GM12878 (cell line): ENCODE measurements around the gene BATF3. TPM values are rescaled to one million over a fixed set of nuclear protein-coding genes. Genes with fewer than 3 reads are reported as not detected.

Source experiments
- ATAC-seq: fragments of 200-7000 bp; cut with Tn5 transposase; 3 replicates; pipeline ENCODE4 v1.9.1; 2020; ENCODE audit warnings: mild to moderate bottlenecking, moderate library complexity
- BruUV-seq: library from RNA; stranded (reverse); fragments of 400-500 nt; replicated peaks from 2 replicates; lab custom pipeline; 2021; lab: Mats Ljungman, UMichigan
- CTCF ChIA-PET: fragments of 300-600 bp; sonication (Branson Sonifier 250); formaldehyde crosslinking; extraction: SDS; loops from one replicate; lab custom pipeline; 2021; ENCODE audit warnings: inconsistent platforms; lab: Yijun Ruan, JAX
- POLR2A ChIA-PET: fragments of 350-600 bp; formaldehyde crosslinking; extraction: SDS; loops from one replicate; lab custom pipeline; 2021; ENCODE audit warnings: inconsistent platforms; lab: Charles Lee
- RAD21 ChIA-PET: fragments of 300-600 bp; sonication (Branson Sonifier 250); formaldehyde crosslinking; loops from one replicate; lab custom pipeline; 2023; ENCODE audit warnings: antibody characterized with exemption; ENCODE audit not compliant: unreplicated experiment; lab: Charles Lee
- SMC1A ChIA-PET: fragments of 300-600 bp; sonication (Branson Sonifier 250); formaldehyde crosslinking; loops from one replicate; lab custom pipeline; 2023; ENCODE audit not compliant: unreplicated experiment, uncharacterized antibody; lab: Charles Lee
- DNase-seq: peaks from one replicate; pipeline ENCODE4 v3.0.0-alpha.2; 2011; ENCODE audit warnings: low read depth, low spot score
- FAIRE-seq: peaks from 3 replicates; lab custom pipeline; 2011; peaks lifted over from hg19 to GRCh38; lab: Jason Lieb, UNC
- H2AFZ ChIP-seq: 2 replicates; pipeline ENCODE4 v1.6.0; 2011; ENCODE audit warnings: low read depth, low read length, control low read depth; ENCODE audit not compliant: control insufficient read depth
- H3K27ac ChIP-seq: 2 replicates; pipeline ENCODE4 v1.5.1; 2011; ENCODE audit warnings: control low read depth; ENCODE audit not compliant: control insufficient read depth, insufficient read depth
- H3K27me3 ChIP-seq, 2 experiments: replicated peaks in 1 of 2; 2 replicates each; pipeline versions ENCODE4 v1.6.0 to v1.6.1; 2011; ENCODE audit warnings: low read length in 1 of 2; ENCODE audit not compliant: control insufficient read depth in 2 of 2, insufficient read depth in 2 of 2
- H3K36me3 ChIP-seq, 2 experiments: 2 replicates each; pipeline ENCODE4 v1.5.1; 2011; ENCODE audit warnings: low read length in 1 of 2; ENCODE audit not compliant: control insufficient read depth in 2 of 2, insufficient read depth in 2 of 2
- H3K4me1 ChIP-seq: 2 replicates; pipeline ENCODE4 v1.6.1; 2011; ENCODE audit warnings: mild to moderate bottlenecking, low read length, moderate library complexity, mixed read lengths; ENCODE audit not compliant: control insufficient read depth, insufficient read depth
- H3K4me2 ChIP-seq: 2 replicates; pipeline ENCODE4 v1.6.0; 2011; ENCODE audit warnings: control low read depth; ENCODE audit not compliant: control insufficient read depth, insufficient read depth
- H3K4me3 ChIP-seq: fragments of 200-600 bp; sonication (generic); 2 replicates; pipeline ENCODE4 v1.5.1; 2016
- H3K79me2 ChIP-seq: 2 replicates; pipeline ENCODE4 v1.6.0; 2011; ENCODE audit warnings: low read length; ENCODE audit not compliant: control insufficient read depth, insufficient read depth
- H3K9ac ChIP-seq: 2 replicates; pipeline ENCODE4 v1.8.0; 2011; ENCODE audit warnings: low read length, control low read depth, mixed read lengths; ENCODE audit not compliant: control insufficient read depth, insufficient read depth
- H3K9me3 ChIP-seq: replicated peaks from 3 replicates; pipeline ENCODE4 v1.5.1; 2011; ENCODE audit warnings: mild to moderate bottlenecking, low read length; ENCODE audit not compliant: control insufficient read depth, insufficient read depth
- H4K20me1 ChIP-seq: 2 replicates; pipeline ENCODE4 v1.6.0; 2011; ENCODE audit not compliant: control insufficient read depth, insufficient read depth
- CBX5 ChIP-seq: sonication (generic); IDR thresholded peaks from 2 replicates; pipeline ENCODE4 v1.6.1; 2016; ENCODE audit warnings: low read depth, moderate library complexity, mild to moderate bottlenecking, inconsistent platforms
- CTCF ChIP-seq, 3 experiments: IDR thresholded peaks in 2 of 3; conservative IDR thresholded peaks in 1 of 3; 2 replicates each; pipeline ENCODE4 v1.5.1; 2011; ENCODE audit warnings: low read depth in 3 of 3, low read length in 3 of 3, mild to moderate bottlenecking in 3 of 3, control low read depth in 2 of 3, moderate library complexity in 2 of 3, inconsistent platforms in 1 of 3, mixed read lengths in 1 of 3; ENCODE audit not compliant: control insufficient read depth in 2 of 3, insufficient read depth in 1 of 3; ENCODE audit errors: extremely low read depth in 1 of 3
- MYB ChIP-seq: fragments of 150-350 bp; IDR thresholded peaks from 2 replicates; pipeline ENCODE4 v1.6.1; 2014; ENCODE audit warnings: mild to moderate bottlenecking, low read depth, low read length, borderline replicate concordance
- NR2F1 ChIP-seq: fragments of 450-650 bp; conservative IDR thresholded peaks from 2 replicates; pipeline ENCODE4 v1.6.1; 2017; ENCODE audit warnings: mild to moderate bottlenecking
- NRF1 ChIP-seq: conservative IDR thresholded peaks from 2 replicates; pipeline ENCODE4 v1.6.1; 2011; ENCODE audit warnings: mild to moderate bottlenecking, low read depth, low read length, improper control_type of control experiment
- RAD51 ChIP-seq: fragments of 450-650 bp; IDR thresholded peaks from 2 replicates; pipeline ENCODE4 v1.6.1; 2016; ENCODE audit warnings: moderate library complexity, mild to moderate bottlenecking, inconsistent platforms
- RELA ChIP-seq: fragments of 450-650 bp; IDR thresholded peaks from 2 replicates; pipeline ENCODE4 v1.8.0; 2014; ENCODE audit warnings: borderline replicate concordance; ENCODE audit not compliant: partially characterized antibody
- SIX5 ChIP-seq: IDR thresholded peaks from 2 replicates; pipeline ENCODE4 v1.6.1; 2011; ENCODE audit warnings: mild to moderate bottlenecking, low read depth, low read length, moderate library complexity; ENCODE audit not compliant: severe bottlenecking
- TAF1 ChIP-seq: IDR thresholded peaks from 2 replicates; pipeline ENCODE4 v1.6.1; 2011; ENCODE audit warnings: mild to moderate bottlenecking, low read depth, low read length, borderline replicate concordance
- ZBTB40 ChIP-seq: fragments of 450-650 bp; IDR thresholded peaks from 2 replicates; pipeline ENCODE4 v1.6.1; 2016; ENCODE audit warnings: mild to moderate bottlenecking, moderate library complexity, borderline replicate concordance
- ZNF24 ChIP-seq: fragments of 450-650 bp; IDR thresholded peaks from 2 replicates; pipeline ENCODE4 v1.6.1; 2017; ENCODE audit warnings: antibody characterized with exemption, mild to moderate bottlenecking
- ZNF622 ChIP-seq: fragments of 450-650 bp; IDR thresholded peaks from 2 replicates; pipeline ENCODE4 v1.6.1; 2017; ENCODE audit warnings: mild to moderate bottlenecking, inconsistent platforms
- WGBS: methylation state at CpG from one replicate; pipeline ENCODE4 v1.1.6; 2016; ENCODE audit warnings: low lambda C conversion rate; ENCODE audit not compliant: insufficient replicate concordance, insufficient coverage; ENCODE audit errors: missing lambda C conversion rate; 5-methylcytosine and 5-hydroxymethylcytosine counted together
- in situ Hi-C: fragments of 300-500 bp; cut with MboI; formaldehyde crosslinking; loops from 9 replicates; pipeline ENCODE4 v1.14.3; 2018; ENCODE audit warnings: mixed read lengths
- intact Hi-C: fragments of 100-400 bp; cut with micrococcal nuclease; formaldehyde crosslinking; loops from one replicate; pipeline ENCODE4 v1.14.2; 2022; ENCODE audit not compliant: unreplicated experiment
- polyA plus RNA-seq, 11 experiments: library from polyadenylated mRNA; depleted of rRNA in 4 of 11; unstranded in 6 of 11; stranded (reverse) in 5 of 11; fragments of >200 nt; fragmentation: Nextera tagmentation in 4 of 11; fragmentation: Illumina TruSeq in 1 of 11; extraction: Ambion mirVana in 4 of 11; extraction: Trizol in 1 of 11; gene quantifications; 1 replicate in 1 of 11; 2 replicates in 10 of 11; pipeline versions ENCODE4 v1.2.1 to v1.2.3, GENCODE V29; 2011 to 2016; ENCODE audit warnings: inconsistent platforms in 2 of 11, missing spikeins in 2 of 11, low read depth in 1 of 11
- total RNA-seq, 4 experiments: library from RNA; depleted of rRNA in 3 of 4; stranded (reverse); fragments of >200 nt in 3 of 4; fragmentation: Illumina TruSeq in 1 of 4; extraction: Trizol in 1 of 4; gene quantifications; 2 replicates each; pipeline versions ENCODE4 v1.2.1 to v1.2.3, GENCODE V29; 2013 to 2021
- TF ChIP-seq, protein P1 (sequence below): IDR thresholded peaks from 2 replicates; pipeline ENCODE4 v1.6.1; 2012; ENCODE audit warnings: improper control_type of control experiment, low read depth, low read length; ENCODE audit not compliant: insufficient replicate concordance

BATF3 gene
- total and polyA plus RNA-seq, 10 of the 15 experiments (the other 5 are each of a cell fraction or from before 2014, with no cell fraction given): 11.1 to 56.8 (median 30.8) TPM

GRCh38 chr1:212685429-212685828, 14.2 kb downstream of the BATF3 start:
- TF ChIP-seq CBX5 (no peak), ZBTB40 (no peak), ZNF622 (no peak), RAD51 (no peak), RELA (no peak), MYB (no peak), NR2F1 (no peak), SIX5 (no peak), NRF1 (no peak), TAF1 (no peak), CTCF (IDR thresholded peaks at IDR 0.05 in 2 of 3, conservative IDR thresholded peaks at IDR 0.05 in 1 of 3; ENCODE audit: control insufficient read depth in 2 of 3, extremely low read depth in 1 of 3, insufficient read depth in 1 of 3, low read depth in 3 of 3, low read length in 3 of 3) (no peak), ZNF24 (no peak)
- TF ChIP-seq, protein P1, sequence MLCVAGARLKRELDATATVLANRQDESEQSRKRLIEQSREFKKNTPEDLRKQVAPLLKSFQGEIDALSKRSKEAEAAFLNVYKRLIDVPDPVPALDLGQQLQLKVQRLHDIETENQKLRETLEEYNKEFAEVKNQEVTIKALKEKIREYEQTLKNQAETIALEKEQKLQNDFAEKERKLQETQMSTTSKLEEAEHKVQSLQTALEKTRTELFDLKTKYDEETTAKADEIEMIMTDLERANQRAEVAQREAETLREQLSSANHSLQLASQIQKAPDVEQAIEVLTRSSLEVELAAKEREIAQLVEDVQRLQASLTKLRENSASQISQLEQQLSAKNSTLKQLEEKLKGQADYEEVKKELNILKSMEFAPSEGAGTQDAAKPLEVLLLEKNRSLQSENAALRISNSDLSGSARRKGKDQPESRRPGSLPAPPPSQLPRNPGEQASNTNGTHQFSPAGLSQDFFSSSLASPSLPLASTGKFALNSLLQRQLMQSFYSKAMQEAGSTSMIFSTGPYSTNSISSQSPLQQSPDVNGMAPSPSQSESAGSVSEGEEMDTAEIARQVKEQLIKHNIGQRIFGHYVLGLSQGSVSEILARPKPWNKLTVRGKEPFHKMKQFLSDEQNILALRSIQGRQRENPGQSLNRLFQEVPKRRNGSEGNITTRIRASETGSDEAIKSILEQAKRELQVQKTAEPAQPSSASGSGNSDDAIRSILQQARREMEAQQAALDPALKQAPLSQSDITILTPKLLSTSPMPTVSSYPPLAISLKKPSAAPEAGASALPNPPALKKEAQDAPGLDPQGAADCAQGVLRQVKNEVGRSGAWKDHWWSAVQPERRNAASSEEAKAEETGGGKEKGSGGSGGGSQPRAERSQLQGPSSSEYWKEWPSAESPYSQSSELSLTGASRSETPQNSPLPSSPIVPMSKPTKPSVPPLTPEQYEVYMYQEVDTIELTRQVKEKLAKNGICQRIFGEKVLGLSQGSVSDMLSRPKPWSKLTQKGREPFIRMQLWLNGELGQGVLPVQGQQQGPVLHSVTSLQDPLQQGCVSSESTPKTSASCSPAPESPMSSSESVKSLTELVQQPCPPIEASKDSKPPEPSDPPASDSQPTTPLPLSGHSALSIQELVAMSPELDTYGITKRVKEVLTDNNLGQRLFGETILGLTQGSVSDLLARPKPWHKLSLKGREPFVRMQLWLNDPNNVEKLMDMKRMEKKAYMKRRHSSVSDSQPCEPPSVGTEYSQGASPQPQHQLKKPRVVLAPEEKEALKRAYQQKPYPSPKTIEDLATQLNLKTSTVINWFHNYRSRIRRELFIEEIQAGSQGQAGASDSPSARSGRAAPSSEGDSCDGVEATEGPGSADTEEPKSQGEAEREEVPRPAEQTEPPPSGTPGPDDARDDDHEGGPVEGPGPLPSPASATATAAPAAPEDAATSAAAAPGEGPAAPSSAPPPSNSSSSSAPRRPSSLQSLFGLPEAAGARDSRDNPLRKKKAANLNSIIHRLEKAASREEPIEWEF: no peak
- RAD21 ChIA-PET: no interaction called here
- in situ Hi-C loops: no loop called here
- no peak for ATAC-seq
- DNase-seq: no peak
- no peak overlapping the region for H3K4me2 ChIP-seq
- CTCF ChIA-PET: no interaction called here
- no peaks in the 10 kb centered on the region for H3K9me3 ChIP-seq
- POLR2A ChIA-PET: no interaction called here
- intact Hi-C loops: no loop called here
- H2AFZ ChIP-seq: no peak overlapping the region
- FAIRE-seq: no peak
- SMC1A ChIA-PET: interaction anchor here (0.9 kb wide), 1 partner anchor 14 kb away, joined by 4 read pairs; no protein-coding TSS in a partner anchor
- WGBS: 61% methylated on average over 2 of the region's 2 CpGs
- no peak overlapping the region for H3K4me3 ChIP-seq
- H3K4me1 ChIP-seq: peaks cover 42% of the 10 kb centered on the region
- no peak overlapping the region for H3K9ac ChIP-seq
- no peak overlapping the region for H3K27ac ChIP-seq
- no peaks in the 10 kb centered on the region for H3K79me2 ChIP-seq
- no peaks in the 10 kb centered on the region; a peak in 1 of 4 replicates for H3K36me3 ChIP-seq
- H4K20me1 ChIP-seq: no peaks in the 10 kb centered on the region
- H3K27me3 ChIP-seq: no peaks in the 10 kb centered on the region
- BruUV-seq: no TSS peak
